SU-DHL-6 (cell line): ENCODE results near the gene ABI1.

Experiments used
- H2AFZ ChIP-seq: fragments of 200-600 bp; sonication (generic); 2 replicates; pipeline ENCODE4 v1.6.1; 2014; ENCODE audit warnings: low read depth, mild to moderate bottlenecking, moderate library complexity, mixed read lengths, antibody characterized with exemption, low read length; ENCODE audit not compliant: severe bottlenecking
- H3F3A ChIP-seq: fragments of 200-600 bp; shearing (Covaris generic); 2 replicates; pipeline ENCODE4 v1.6.0; 2016; ENCODE audit warnings: antibody characterized with exemption, mild to moderate bottlenecking; ENCODE audit not compliant: insufficient read depth
- H3K27ac ChIP-seq: fragments of 200-600 bp; sonication (generic); 2 replicates; pipeline ENCODE4 v1.5.1; 2016; ENCODE audit warnings: low read depth, mild to moderate bottlenecking, low read length, moderate library complexity, mixed read lengths
- H3K27me3 ChIP-seq: fragments of 200-600 bp; sonication (generic), shearing (Covaris generic); 2 replicates; pipeline ENCODE4 v1.6.0; 2014; ENCODE audit warnings: mild to moderate bottlenecking, low read length
- H3K36me3 ChIP-seq: fragments of 200-600 bp; sonication (generic); 2 replicates; pipeline ENCODE4 v1.6.1; 2014; ENCODE audit warnings: mild to moderate bottlenecking, low read length, mixed read lengths
- H3K4me2 ChIP-seq: fragments of 300-600, 200-600 bp; shearing (Covaris generic), sonication (generic); 2 replicates; pipeline ENCODE4 v1.6.0; 2014; ENCODE audit warnings: low read length, low read depth, mild to moderate bottlenecking; ENCODE audit not compliant: poor library complexity, severe bottlenecking
- H3K4me3 ChIP-seq: fragments of 200-600 bp; sonication (generic); 2 replicates; pipeline ENCODE4 v1.5.1; 2014; ENCODE audit warnings: antibody characterized with exemption, low read length, mild to moderate bottlenecking, mixed read lengths; ENCODE audit not compliant: insufficient read depth, poor library complexity, severe bottlenecking
- H3K79me2 ChIP-seq: fragments of 200-600 bp; sonication (generic); 2 replicates; pipeline ENCODE4 v1.6.1; 2014; ENCODE audit warnings: mild to moderate bottlenecking, low read length, moderate library complexity; ENCODE audit not compliant: insufficient read depth
- H3K9ac ChIP-seq: fragments of 200-600 bp; sonication (generic); 2 replicates; pipeline ENCODE4 v1.7.0; 2014; ENCODE audit warnings: mild to moderate bottlenecking, low read length
- H3K9me2 ChIP-seq: fragments of 200-600 bp; sonication (generic); replicated peaks from 2 replicates; pipeline ENCODE4 v1.6.1; 2014; ENCODE audit warnings: low read length; ENCODE audit not compliant: insufficient read depth
- H3K9me3 ChIP-seq: fragments of 200-600 bp; sonication (generic); 2 replicates; pipeline ENCODE4 v1.6.1; 2014; ENCODE audit warnings: low read length, mixed read lengths; ENCODE audit not compliant: insufficient read depth
- H4K20me1 ChIP-seq: fragments of 200-600 bp; sonication (generic); 2 replicates; pipeline ENCODE4 v1.6.1; 2014; ENCODE audit warnings: low read depth, mild to moderate bottlenecking, antibody characterized with exemption, low read length, moderate library complexity, mixed read lengths
- CTCF ChIP-seq: fragments of 200-600 bp; sonication (generic); IDR thresholded peaks from one replicate; pipeline ENCODE4 v1.5.1; 2017; ENCODE audit warnings: antibody characterized with exemption, mild to moderate bottlenecking, low read length, moderate library complexity; ENCODE audit not compliant: insufficient read depth, poor library complexity, severe bottlenecking
- EZH2phosphoT487 ChIP-seq: fragments of 200-600 bp; sonication (generic), shearing (Covaris generic); conservative IDR thresholded peaks from 2 replicates; pipeline ENCODE4 v1.6.1; 2018; ENCODE audit warnings: mild to moderate bottlenecking, antibody characterized with exemption, low read length, moderate library complexity, mixed read lengths

Gene ABI1

GRCh38 chr10:26815500-26815899 is 45.3 kb downstream of the ABI1 start:
- Histone ChIP-seq H4K20me1 (peaks cover 22% of the 10 kb centered on the region; the same call in 1 of the 2 replicates), H3K4me3 (no peak overlapping the region), H2AFZ (no peak overlapping the region), H3K27ac (no peak overlapping the region), H3K36me3 (peaks cover 15% of the 10 kb centered on the region; the same call in 1 of the 2 replicates), H3K9ac (no peak overlapping the region), H3F3A (peaks cover 15% of the 10 kb centered on the region; the same call in 1 of the 2 replicates), H3K27me3 (no peaks in the 10 kb centered on the region), H3K9me2 (no peaks in the 10 kb centered on the region), H3K4me2 (no peak overlapping the region), H3K79me2 (peaks cover 98% of the 10 kb centered on the region), H3K9me3 (no peaks in the 10 kb centered on the region)
- no peak for TF ChIP-seq CTCF
- no peak for TF ChIP-seq EZH2phosphoT487

GRCh38 chr10:26810435-26811026 is 50.2 kb downstream of the ABI1 start:
- Histone ChIP-seq H3K27ac (peak overlapping the region; percentile 12; the same call in 1 of the 2 replicates), H3K9me3 (no peaks in the 10 kb centered on the region), H4K20me1 (peaks cover 11% of the 10 kb centered on the region; the same call in 1 of the 2 replicates), H3K4me3 (no peak overlapping the region), H3F3A (peaks cover 38% of the 10 kb centered on the region), H3K4me2 (no peak overlapping the region), H2AFZ (no peak overlapping the region), H3K9ac (no peak overlapping the region), H3K9me2 (no peaks in the 10 kb centered on the region), H3K36me3 (peaks cover 3% of the 10 kb centered on the region; the same call in 1 of the 2 replicates), H3K27me3 (no peaks in the 10 kb centered on the region), H3K79me2 (peaks cover 98% of the 10 kb centered on the region)
- TF ChIP-seq EZH2phosphoT487 = no peak
- no peak for TF ChIP-seq CTCF

- TF ChIP-seq CTCF = no peak
- Histone ChIP-seq H3K4me2 (no peak overlapping the region), H3K9me3 (no peaks in the 10 kb centered on the region), H3K4me3 (no peak overlapping the region), H3K9ac (no peak overlapping the region), H3K9me2 (no peaks in the 10 kb centered on the region), H2AFZ (no peak overlapping the region), H4K20me1 (peaks cover 11% of the 10 kb centered on the region; the same call in 1 of the 2 replicates), H3K36me3 (peaks cover 3% of the 10 kb centered on the region; the same call in 1 of the 2 replicates), H3K79me2 (peaks cover 98% of the 10 kb centered on the region), H3F3A (peaks cover 43% of the 10 kb centered on the region), H3K27ac (no peak overlapping the region; the same call in 1 of the 2 replicates), H3K27me3 (no peaks in the 10 kb centered on the region)
Observed at GRCh38 chr10:26809973-26810372, 50.8 kb downstream of the ABI1 start.
